HG03457 (cell line): ENCODE data around the gene ARL2BP.
"Not testable (repeated sequence)": the region's sequence is repeated elsewhere in the genome, so short reads cannot be mapped to it uniquely, and the experiment has no call there.

Experiments used
- ATAC-seq: cut with Tn5 transposase; IDR thresholded peaks from one replicate; pipeline ENCODE4 v1.9.1; 2021; ENCODE audit warnings: moderate number of reproducible peaks; ENCODE audit not compliant: unreplicated experiment

Gene ARL2BP

GRCh38 chr16:57262841-57263540 lies 17.9 kb downstream of the ARL2BP start:
- ATAC-seq, result no peak

DNA sequence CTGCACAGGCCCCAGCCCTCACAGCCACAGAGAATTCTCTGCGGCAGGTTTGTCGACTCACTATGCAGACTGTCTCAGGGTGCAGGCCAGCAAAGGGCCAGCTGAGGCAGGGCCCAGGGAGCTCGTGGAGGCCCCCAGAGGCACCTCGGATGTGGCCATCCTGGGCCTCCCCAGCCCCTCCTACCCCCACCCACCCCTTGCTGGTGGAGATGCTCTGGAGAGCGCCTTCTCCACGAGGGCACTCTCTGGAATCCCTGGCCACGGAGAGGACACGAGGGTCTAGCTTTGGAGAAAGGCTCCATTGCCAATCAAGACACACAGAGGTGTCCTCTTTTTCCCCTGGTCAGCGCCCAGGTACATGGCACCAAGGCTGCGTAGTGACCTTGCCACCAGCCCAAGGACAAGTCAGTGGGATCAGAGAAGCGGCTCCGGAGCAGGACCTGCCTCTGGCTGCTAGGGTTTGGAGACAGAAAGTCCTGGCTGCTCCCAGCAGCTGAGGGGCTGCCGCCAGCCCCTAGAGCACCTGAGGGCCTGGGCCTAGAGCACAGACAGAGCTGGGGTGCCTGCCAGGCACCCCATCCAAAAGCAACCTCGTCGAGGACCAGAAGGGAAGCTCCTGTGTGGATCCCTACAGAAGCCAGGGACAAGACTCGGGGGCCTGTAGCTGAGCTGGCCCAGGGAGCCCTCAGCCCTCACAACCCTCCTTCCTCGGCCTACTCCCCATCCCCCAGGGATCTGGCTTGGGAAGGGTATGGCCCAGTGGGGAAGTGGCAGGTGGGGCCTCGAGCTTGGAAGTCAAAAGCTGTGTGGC lies 18.7 kb downstream of the ARL2BP start:
- no peak for ATAC-seq

DNA sequence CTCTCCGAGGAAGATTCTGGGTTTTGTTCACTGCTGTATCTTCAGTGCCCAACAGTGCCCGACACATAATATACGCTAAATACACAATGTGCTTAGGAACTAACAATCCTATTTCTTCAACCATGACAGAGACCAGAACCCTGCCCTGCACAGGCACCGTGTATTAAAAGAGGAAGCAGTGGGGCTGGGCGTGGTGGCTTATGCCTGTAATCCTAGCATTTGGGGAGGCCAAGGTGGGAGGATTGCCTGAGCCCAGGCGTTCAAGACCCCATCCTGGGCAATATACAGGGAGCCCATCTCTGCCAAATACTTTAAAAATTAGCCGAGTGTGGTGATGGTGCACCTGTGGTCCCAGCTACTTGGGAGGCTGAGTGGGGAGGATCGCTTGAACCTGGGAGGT lies 19.3 kb downstream of the ARL2BP start:
- no peak for ATAC-seq

DNA sequence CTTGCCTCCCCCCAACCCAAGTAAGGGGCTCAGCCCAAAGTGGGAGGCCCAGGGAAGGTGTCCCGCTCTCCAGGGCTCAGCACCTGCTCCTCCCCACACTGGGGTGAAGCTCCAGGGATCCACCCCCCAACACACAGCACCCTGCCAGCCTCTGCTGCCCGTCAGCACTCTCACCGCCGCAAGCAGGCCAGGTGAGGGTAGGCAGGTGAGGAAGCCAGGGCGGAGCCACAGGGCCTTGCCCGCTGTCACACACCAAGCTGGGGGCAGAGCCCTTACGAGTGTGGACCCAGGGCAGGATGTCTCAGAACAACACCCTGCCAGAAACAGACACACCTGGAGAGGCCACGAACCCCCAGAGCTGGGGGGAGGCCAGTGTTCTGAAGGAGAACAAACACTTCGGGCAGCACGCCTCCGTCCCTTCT lies 19.9 kb downstream of the ARL2BP start:
- ATAC-seq, result no peak

- ATAC-seq, result no peak
Measured at GRCh38 chr16:57265850-57266530, 20.9 kb downstream of the ARL2BP start.

GRCh38 chr16:57266531-57267260 lies 21.6 kb downstream of the ARL2BP start:
- ATAC-seq, result no peak

DNA sequence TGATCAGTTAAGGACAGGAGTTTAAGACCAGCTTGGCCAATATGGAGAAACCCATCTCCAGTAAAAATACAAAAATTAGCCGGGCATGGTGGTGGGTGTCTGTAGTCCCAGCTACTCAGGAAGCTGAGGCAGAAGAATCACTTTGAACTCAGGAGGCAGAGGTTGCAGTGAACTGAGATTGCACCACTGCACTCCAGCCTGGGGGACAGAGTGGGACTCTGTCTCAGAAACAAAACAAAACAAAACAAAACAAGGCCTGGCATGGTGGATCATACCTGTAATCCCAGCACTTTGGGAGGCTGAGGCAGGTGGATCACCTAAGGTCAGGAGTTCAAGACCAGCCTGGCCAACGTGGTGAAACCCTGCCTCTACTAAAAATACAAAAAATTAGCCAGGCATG lies 22.3 kb downstream of the ARL2BP start:
- ATAC-seq, result not testable (repeated sequence)

- no peak for ATAC-seq
Measured at GRCh38 chr16:57268804-57269800, 24.0 kb downstream of the ARL2BP start.

- no peak for ATAC-seq
Measured at GRCh38 chr16:57270221-57271062, 25.4 kb downstream of the ARL2BP start.

- ATAC-seq, result no peak
Measured at GRCh38 chr16:57271063-57271345, 25.9 kb downstream of the ARL2BP start.

DNA sequence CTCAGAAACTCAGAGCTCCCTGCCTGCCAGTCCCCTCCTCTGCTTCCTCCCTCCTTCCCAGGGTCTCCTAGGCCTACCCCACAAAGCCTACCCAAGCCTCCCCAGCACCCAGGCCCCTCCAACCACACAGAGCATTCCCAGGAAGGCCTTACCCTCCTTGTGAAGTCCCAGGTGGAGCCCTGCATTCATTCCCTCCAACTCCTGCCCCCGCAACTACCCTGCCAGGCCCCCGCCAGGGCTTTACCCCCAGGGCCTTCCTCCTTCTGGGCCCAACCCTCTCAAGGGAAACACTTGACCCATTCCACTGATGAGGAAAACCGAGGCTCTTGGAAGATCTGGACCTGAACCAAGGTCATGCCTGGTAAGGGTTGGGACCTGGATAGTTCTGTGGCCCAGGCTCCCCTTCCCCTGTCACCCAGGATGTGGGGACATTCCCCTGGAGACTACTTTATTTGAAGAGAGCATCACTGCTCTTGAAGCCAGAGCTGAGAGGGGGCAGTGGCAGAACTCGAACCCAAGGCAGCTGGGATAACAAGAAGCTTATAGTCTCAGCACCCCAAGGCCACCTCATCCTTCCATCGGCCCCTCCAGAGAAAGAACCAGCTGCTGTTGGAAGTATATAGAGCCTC lies 26.9 kb downstream of the ARL2BP start:
- ATAC-seq, result no peak

- ATAC-seq, result no peak
Measured at GRCh38 chr16:57273359-57273758, 28.3 kb downstream of the ARL2BP start.

DNA sequence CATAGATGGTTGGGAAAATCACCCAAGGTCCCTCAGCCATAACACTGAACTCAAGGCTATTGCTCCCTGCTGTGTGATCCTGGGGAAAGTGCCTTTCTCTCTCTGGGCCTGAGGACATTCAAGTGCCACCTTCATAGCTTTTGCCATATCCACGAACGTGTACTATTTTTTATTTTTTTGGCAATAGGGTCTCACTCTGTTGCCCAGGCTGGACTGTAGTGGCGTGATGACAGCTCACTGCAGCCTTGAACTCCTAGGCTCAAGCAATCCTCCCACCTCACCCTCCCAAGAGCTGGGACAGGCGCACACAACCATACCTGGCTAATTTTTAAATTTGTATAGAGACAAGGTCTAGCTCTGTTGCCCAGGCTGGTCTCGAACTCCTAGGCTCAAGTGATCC lies 28.8 kb downstream of the ARL2BP start:
- no peak for ATAC-seq

- not testable (repeated sequence) for ATAC-seq
Measured at GRCh38 chr16:57275946-57276345, 30.9 kb downstream of the ARL2BP start.

GRCh38 chr16:57276596-57276995 lies 31.5 kb downstream of the ARL2BP start:
- no peak for ATAC-seq

GRCh38 chr16:57277586-57277985 lies 32.5 kb downstream of the ARL2BP start:
- no peak for ATAC-seq

DNA sequence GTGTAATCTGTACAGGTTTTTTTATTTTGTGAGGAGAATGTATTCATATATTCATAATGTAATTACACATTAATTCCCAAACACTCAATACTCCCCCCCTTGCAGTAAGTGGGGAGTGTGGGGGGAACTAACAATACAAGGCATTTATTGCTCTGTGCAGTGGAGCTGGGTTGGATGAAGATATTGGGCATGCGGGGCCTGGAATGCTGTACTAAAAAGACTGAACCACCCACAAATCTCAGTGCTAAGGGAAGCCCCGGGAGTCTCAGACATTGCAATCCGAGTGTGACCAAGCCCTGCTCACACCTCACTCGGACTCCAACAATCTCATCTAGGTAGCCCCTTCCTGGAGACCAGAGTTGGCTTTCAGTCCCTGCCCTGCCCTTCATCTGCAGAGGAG lies 33.4 kb downstream of the ARL2BP start:
- ATAC-seq, result no peak

GRCh38 chr16:57279780-57280638 lies 35.0 kb downstream of the ARL2BP start:
- no peak for ATAC-seq
